Psoas muscle (tissue), 8 donors: ENCODE data around the gene LITAFD. TPM values are rescaled to one million over a fixed set of nuclear protein-coding genes. Genes with fewer than 3 reads are reported as not detected.
A peak's percentile ranks its signal among the peaks of the same experiment; 100 is the strongest.

Experiments used
- ATAC-seq, 4 donors: fragments of 200-7000 bp; cut with Tn5 transposase; one replicate each; pipeline ENCODE4 v1.9.1; 2020; ENCODE audit warnings: moderate library complexity in 3 of 4, mild to moderate bottlenecking in 2 of 4
- DNase-seq, 2 donors: peaks; one replicate each; pipeline ENCODE4 v3.0.0-alpha.2; 2020
- H3K27ac ChIP-seq: fragments of 200-600 bp; one replicate; pipeline ENCODE4 v1.8.0; 2022
- H3K27me3 ChIP-seq, 3 donors: fragments of 200-600 bp in 1 of 3; one replicate each; pipeline versions ENCODE4 v1.6.1 to v1.8.0; 2013 to 2022; ENCODE audit warnings: low read length in 2 of 3, mild to moderate bottlenecking in 2 of 3, moderate library complexity in 1 of 3; ENCODE audit not compliant: insufficient read depth in 3 of 3
- H3K36me3 ChIP-seq, 2 donors: fragments of 200-600 bp in 1 of 2; one replicate each; pipeline versions ENCODE4 v1.6.1 to v1.8.0; 2013 to 2022; ENCODE audit warnings: low read depth in 1 of 2, mild to moderate bottlenecking in 1 of 2, moderate library complexity in 1 of 2; ENCODE audit not compliant: insufficient read depth in 1 of 2
- H3K4me1 ChIP-seq: fragments of 200-600 bp; one replicate; pipeline ENCODE4 v1.8.0; 2022
- H3K4me3 ChIP-seq: fragments of 200-600 bp; one replicate; pipeline ENCODE4 v1.8.0; 2022; ENCODE audit warnings: mild to moderate bottlenecking
- H3K9me3 ChIP-seq: fragments of 200-600 bp; one replicate; pipeline ENCODE4 v1.8.0; 2022
- CTCF ChIP-seq: fragments of 200-600 bp; IDR thresholded peaks from one replicate; pipeline ENCODE4 v1.8.0; 2022; ENCODE audit warnings: antibody characterized with exemption
- WGBS, 3 donors: extraction: QIAGEN DNeasy Blood & Tissue Kit; methylation state at CpG; one replicate each; pipeline versions ENCODE4 v1.1.6 to v1.1.7; 2013; 5-methylcytosine and 5-hydroxymethylcytosine counted together
- intact Hi-C, 2 donors: fragments of 100-400 bp; cut with DNase I; formaldehyde crosslinking; loops; one replicate each; pipeline versions ENCODE4 v1.11.0 to v1.14.2; 2022
- polyA plus RNA-seq, 3 donors: library from polyadenylated mRNA; stranded (reverse); fragments of 200-250 nt; gene quantifications; one replicate each; pipeline ENCODE4 v1.2.3, GENCODE V29; 2013
- total RNA-seq, 4 donors: library from RNA; stranded (reverse); fragmentation: NEBNext Ultra II Directional in 2 of 4; extraction: Animal tissue kit (Norgen Biotek cat#: 25700) in 2 of 4; gene quantifications; one replicate each; pipeline versions ENCODE4 v1.2.1 to v1.2.4, GENCODE V29; 2021 to 2023
- donor health status: healthy with polysubstance abuse.
- donor health status: DM: no; HTN: no; CAD: no; lungs with moderate emphysema.
- donor health status: Bipolar disorder and iron deficiency.
- donor health status: healthy.
- donor health status: DM: yes; HTN: yes; CAD: no.
- donor health status: DM: no; HTN: no; CAD: no.
- donor health status: DM: no; HTN: no; CAD: no.
- donor health status: DM: yes; HTN: yes; CAD: no.

Gene LITAFD
- total and polyA plus RNA-seq, 7 donors: not detected

GRCh38 chr16:8845699-8846298, 36.4 kb upstream of the LITAFD start:
- Histone ChIP-seq H3K4me1 (no peaks in the 10 kb centered on the region), H3K4me3 (no peak overlapping the region), H3K27me3 (no peaks in the 10 kb centered on the region), H3K27ac (no peak overlapping the region), H3K9me3 (no peaks in the 10 kb centered on the region), H3K36me3 (peaks cover 0 to 35% of the 10 kb centered on the region in 2 donors)
- intact Hi-C loops: no loop called here
- 85 to 94% (median 88%) methylated on average over 7 of the region's 7 CpGs for WGBS, 3 donors
- TF ChIP-seq CTCF: no peak
- no peak for DNase-seq
- ATAC-seq: no peak

GRCh38 chr16:8846401-8846932, 35.7 kb upstream of the LITAFD start:
- intact Hi-C loops: no loop called here
- Histone ChIP-seq H3K27ac (no peak overlapping the region), H3K4me3 (no peak overlapping the region), H3K36me3 (peaks cover 0 to 39% of the 10 kb centered on the region in 2 donors), H3K4me1 (no peaks in the 10 kb centered on the region), H3K27me3 (no peaks in the 10 kb centered on the region), H3K9me3 (no peaks in the 10 kb centered on the region)
- TF ChIP-seq CTCF: no peak
- no peak for ATAC-seq
- WGBS, 3 donors: 94 to 96% (median 95%) methylated on average over 10 of the region's 10 CpGs
- no peak for DNase-seq

- H3K36me3 ChIP-seq: peaks cover 0 to 42% of the 10 kb centered on the region in 2 donors
- no peaks in the 10 kb centered on the region for H3K27me3 ChIP-seq
- TF ChIP-seq CTCF: no peak
- intact Hi-C loops: no loop called here
- ATAC-seq: no peak
- no peak overlapping the region for H3K27ac ChIP-seq
- H3K4me3 ChIP-seq: no peak overlapping the region
- no peaks in the 10 kb centered on the region for H3K9me3 ChIP-seq
- no peaks in the 10 kb centered on the region for H3K4me1 ChIP-seq
- DNase-seq: no peak
- 78 to 82% (median 79%) methylated on average over 13 of the region's 13 CpGs for WGBS, 3 donors
These were observed 35.0 kb upstream of the LITAFD start for GRCh38 chr16:8847145-8847544.

- Histone ChIP-seq H3K36me3 (peaks cover 0 to 46% of the 10 kb centered on the region in 2 donors), H3K4me1 (no peaks in the 10 kb centered on the region)
- intact Hi-C loops: no loop called here
These were observed 34.5 kb upstream of the LITAFD start for GRCh38 chr16:8847623-8848022.

More at GRCh38 chr16:8847623-8848022, 34.5 kb upstream of the LITAFD start:
- no peak overlapping the region for H3K27ac ChIP-seq
- peak in 1 of 2 donors; percentile 51 for DNase-seq
- no peak for TF ChIP-seq CTCF
- no peaks in the 10 kb centered on the region for H3K9me3 ChIP-seq
- H3K4me3 ChIP-seq: no peak overlapping the region
- 89 to 91% (median 90%) methylated on average over 15 of the region's 15 CpGs for WGBS, 3 donors
- no peaks in the 10 kb centered on the region for H3K27me3 ChIP-seq
- ATAC-seq: no peak
